H1 (cell line): ENCODE data around the gene CDK19. TPM values are rescaled to one million over a fixed set of nuclear protein-coding genes. Genes with fewer than 3 reads are reported as not detected.

Experiments used
- CTCF ChIA-PET: fragments of 300-600 bp; sonication (Branson Sonifier 250); formaldehyde crosslinking; loops from one replicate; lab custom pipeline; 2021; ENCODE audit not compliant: partially characterized antibody; lab: Charles Lee
- POLR2A ChIA-PET: fragments of 300-600 bp; sonication (Branson Sonifier 250); formaldehyde crosslinking; loops from one replicate; lab custom pipeline; 2021; ENCODE audit warnings: inconsistent platforms; ENCODE audit not compliant: partially characterized antibody; lab: Charles Lee
- DNase-seq, 2 experiments: peaks; one replicate each; pipeline versions ENCODE4 v3.0.0 to v3.0.0-alpha.2; 2010 to 2022; ENCODE audit warnings: low spot score in 2 of 2, low read depth in 1 of 2, mixed read lengths in 1 of 2
- FAIRE-seq: peaks from 2 replicates; lab custom pipeline; 2011; peaks lifted over from hg19 to GRCh38; lab: Jason Lieb, UNC
- H2AFZ ChIP-seq: 2 replicates; pipeline ENCODE4 v1.8.1; 2012; ENCODE audit warnings: low read length, inconsistent platforms
- H2AK5ac ChIP-seq: 2 replicates; pipeline ENCODE4 v1.6.1; 2013; ENCODE audit warnings: low read depth, low read length
- H2BK120ac ChIP-seq: replicated peaks from 2 replicates; pipeline ENCODE3; 2013; ENCODE audit warnings: low read depth, low read length, inconsistent platforms
- H2BK12ac ChIP-seq: 2 replicates; pipeline ENCODE4 v1.6.1; 2013; ENCODE audit warnings: low read depth, low read length
- H2BK15ac ChIP-seq: 2 replicates; pipeline ENCODE4 v1.6.1; 2013; ENCODE audit warnings: low read length
- H2BK20ac ChIP-seq: 2 replicates; pipeline ENCODE4 v1.6.1; 2013; ENCODE audit warnings: low read length
- H2BK5ac ChIP-seq: 2 replicates; pipeline ENCODE4 v1.6.1; 2013; ENCODE audit warnings: low read depth, low read length
- H3K14ac ChIP-seq: 2 replicates; pipeline ENCODE4 v1.6.1; 2013; ENCODE audit warnings: inconsistent platforms; ENCODE audit not compliant: insufficient read length
- H3K18ac ChIP-seq: 2 replicates; pipeline ENCODE4 v1.6.1; 2013; ENCODE audit warnings: low read length; ENCODE audit errors: extremely low read depth
- H3K23ac ChIP-seq: 2 replicates; pipeline ENCODE4 v1.6.1; 2013; ENCODE audit warnings: inconsistent platforms; ENCODE audit not compliant: insufficient read length
- H3K23me2 ChIP-seq: 2 replicates; pipeline ENCODE4 v1.6.1; 2013; ENCODE audit warnings: low read depth, low read length
- H3K27ac ChIP-seq: 2 replicates; pipeline ENCODE4 v1.6.1; 2011; ENCODE audit warnings: low read depth, low read length, inconsistent platforms
- H3K27me3 ChIP-seq, 4 experiments: replicated peaks in 1 of 4; 1 replicate in 1 of 4; 2 replicates in 3 of 4; pipeline versions ENCODE4 v1.6.1 to v1.8.1; 2011 to 2013; ENCODE audit warnings: low read length in 3 of 4, mild to moderate bottlenecking in 3 of 4, inconsistent platforms in 2 of 4, mixed read lengths in 2 of 4, moderate library complexity in 1 of 4; ENCODE audit not compliant: control insufficient read depth in 3 of 4, insufficient read depth in 3 of 4; ENCODE audit errors: extremely low read depth in 1 of 4
- H3K36me3 ChIP-seq, 4 experiments: 2 replicates each; pipeline versions ENCODE4 v1.6.1 to v1.8.1; 2011 to 2013; ENCODE audit warnings: mild to moderate bottlenecking in 4 of 4, low read length in 3 of 4, moderate library complexity in 2 of 4, control low read depth in 1 of 4, inconsistent platforms in 1 of 4; ENCODE audit not compliant: insufficient read depth in 4 of 4, control insufficient read depth in 2 of 4
- H3K4ac ChIP-seq: replicated peaks from 2 replicates; pipeline ENCODE3; 2013; ENCODE audit warnings: low read length, low read depth, mixed read lengths, inconsistent platforms; ENCODE audit not compliant: insufficient read length
- H3K4me1 ChIP-seq, 4 experiments: replicated peaks in 1 of 4; 1 replicate in 1 of 4; 2 replicates in 3 of 4; pipeline versions ENCODE4 v1.6.1 to v1.8.1; 2011 to 2013; ENCODE audit warnings: low read length in 3 of 4, inconsistent platforms in 2 of 4, mixed read lengths in 1 of 4; ENCODE audit not compliant: insufficient read depth in 4 of 4, control insufficient read depth in 3 of 4
- H3K4me2 ChIP-seq, 2 experiments: 2 replicates each; pipeline versions ENCODE4 v1.6.1 to v1.8.1; 2011 to 2013; ENCODE audit warnings: low read depth in 2 of 2, low read length in 2 of 2, control low read depth in 1 of 2, inconsistent platforms in 1 of 2, mild to moderate bottlenecking in 1 of 2; ENCODE audit not compliant: insufficient read depth in 1 of 2
- H3K4me3 ChIP-seq, 4 experiments: fragments of 200-600, 300-600 bp in 1 of 4; sonication (generic), shearing (Covaris generic), sonication (Bioruptor Twin) in 1 of 4; 2 replicates each; pipeline versions ENCODE4 v1.5.1 to v1.8.1; 2011 to 2016; ENCODE audit warnings: low read length in 4 of 4, low read depth in 3 of 4, control low read depth in 2 of 4, inconsistent platforms in 2 of 4, mild to moderate bottlenecking in 2 of 4, mixed read lengths in 1 of 4, moderate library complexity in 1 of 4; ENCODE audit not compliant: insufficient read depth in 2 of 4; ENCODE audit errors: extremely low read depth in 1 of 4
- H3K56ac ChIP-seq: replicated peaks from 2 replicates; pipeline ENCODE3; 2013; ENCODE audit warnings: low read depth, mild to moderate bottlenecking, mixed read lengths, low read length, inconsistent platforms; ENCODE audit not compliant: insufficient read length
- H3K79me1 ChIP-seq: 2 replicates; pipeline ENCODE4 v1.6.1; 2013; ENCODE audit warnings: low read depth, low read length, control low read depth
- H3K79me2 ChIP-seq, 2 experiments: 2 replicates each; pipeline versions ENCODE4 v1.6.1 to v1.8.1; 2012 to 2013; ENCODE audit warnings: low read length in 2 of 2, mild to moderate bottlenecking in 2 of 2, inconsistent platforms in 1 of 2; ENCODE audit not compliant: insufficient read depth in 2 of 2, control insufficient read depth in 1 of 2
- H3K9ac ChIP-seq, 4 experiments: replicated peaks in 1 of 4; 1 replicate in 1 of 4; 2 replicates in 3 of 4; pipeline versions ENCODE4 v1.6.1 to v1.8.1; 2011 to 2013; ENCODE audit warnings: low read depth in 3 of 4, low read length in 3 of 4, control low read depth in 2 of 4, mild to moderate bottlenecking in 2 of 4, moderate library complexity in 2 of 4, inconsistent platforms in 1 of 4; ENCODE audit errors: extremely low read depth in 1 of 4
- H3K9me3 ChIP-seq, 2 experiments: 2 replicates each; pipeline versions ENCODE4 v1.6.1 to v1.8.1; 2012 to 2013; ENCODE audit warnings: mild to moderate bottlenecking in 2 of 2, moderate library complexity in 2 of 2, control low read depth in 1 of 2, inconsistent platforms in 1 of 2, low read depth in 1 of 2, low read length in 1 of 2, mixed read lengths in 1 of 2; ENCODE audit not compliant: insufficient read depth in 2 of 2
- H4K20me1 ChIP-seq, 2 experiments: replicated peaks in 1 of 2; 2 replicates each; pipeline versions ENCODE3 to v1.8.1; 2011 to 2013; ENCODE audit warnings: inconsistent platforms in 2 of 2, low read length in 2 of 2, mild to moderate bottlenecking in 1 of 2; ENCODE audit not compliant: insufficient read depth in 2 of 2, control insufficient read depth in 1 of 2
- H4K5ac ChIP-seq: 2 replicates; pipeline ENCODE4 v1.6.1; 2013; ENCODE audit warnings: low read length, low read depth, mixed read lengths, inconsistent platforms; ENCODE audit not compliant: insufficient read length
- H4K8ac ChIP-seq: 2 replicates; pipeline ENCODE4 v1.8.0; 2013; ENCODE audit warnings: mild to moderate bottlenecking, moderate library complexity, low read length, inconsistent platforms; ENCODE audit not compliant: insufficient read depth; ENCODE audit errors: extremely low read depth
- H4K91ac ChIP-seq: replicated peaks from 2 replicates; pipeline ENCODE3; 2013; ENCODE audit warnings: low read length, mixed read lengths, inconsistent platforms; ENCODE audit not compliant: insufficient read length
- CREB1 ChIP-seq: IDR thresholded peaks from 2 replicates; pipeline ENCODE4 v1.6.1; 2012; ENCODE audit warnings: inconsistent platforms
- EP300 ChIP-seq, 2 experiments: IDR thresholded peaks; 1 replicate in 1 of 2; 2 replicates in 1 of 2; pipeline ENCODE4 v1.6.1; 2011 to 2012; ENCODE audit warnings: low read depth in 2 of 2, low read length in 2 of 2, mild to moderate bottlenecking in 2 of 2, borderline replicate concordance in 1 of 2, inconsistent platforms in 1 of 2, moderate library complexity in 1 of 2
- KDM4A ChIP-seq: IDR thresholded peaks from one replicate; pipeline ENCODE4 v1.7.1; 2012; ENCODE audit warnings: low read depth, mild to moderate bottlenecking, moderate library complexity, low read length, inconsistent platforms; ENCODE audit not compliant: severe bottlenecking
- MAFK ChIP-seq: IDR thresholded peaks from 2 replicates; pipeline ENCODE4 v1.6.1; 2012; ENCODE audit warnings: low read depth, mild to moderate bottlenecking, improper control_type of control experiment, low read length
- NRF1 ChIP-seq: IDR thresholded peaks from 2 replicates; pipeline ENCODE4 v1.6.1; 2011; ENCODE audit warnings: mild to moderate bottlenecking, low read depth, low read length, improper control_type of control experiment
- PHF8 ChIP-seq: fragments of 200-600 bp; sonication (generic); conservative IDR thresholded peaks from 2 replicates; pipeline ENCODE4 v1.7.1; 2012; ENCODE audit warnings: low read depth, mild to moderate bottlenecking, inconsistent platforms, low read length, moderate library complexity
- RAD21 ChIP-seq, 2 experiments: IDR thresholded peaks in 1 of 2; conservative IDR thresholded peaks in 1 of 2; 2 replicates each; pipeline ENCODE4 v1.6.1; 2011; ENCODE audit warnings: low read depth in 2 of 2, low read length in 2 of 2, improper control_type of control experiment in 1 of 2, inconsistent platforms in 1 of 2, mild to moderate bottlenecking in 1 of 2, moderate library complexity in 1 of 2
- RNF2 ChIP-seq: fragments of 200-900, 300-1000 bp; sonication (generic); IDR thresholded peaks from 2 replicates; pipeline ENCODE4 v1.7.1; 2016; ENCODE audit warnings: borderline replicate concordance, low read depth, mild to moderate bottlenecking, antibody characterized with exemption, low read length; ENCODE audit not compliant: poor library complexity, severe bottlenecking; ENCODE audit errors: missing control alignments
- SP1 ChIP-seq: IDR thresholded peaks from 2 replicates; pipeline ENCODE4 v1.6.1; 2011; ENCODE audit warnings: low read depth, low read length
- TAF1 ChIP-seq: IDR thresholded peaks from 2 replicates; pipeline ENCODE4 v1.6.1; 2011; ENCODE audit warnings: mild to moderate bottlenecking, low read depth, low read length
- WGBS, 2 experiments: shearing (Covaris generic) in 1 of 2; methylation state at CpG; one replicate each; pipeline versions ENCODE4 v1.1.6 to v1.1.7; 2013 to 2015; ENCODE audit warnings: low lambda C conversion rate in 2 of 2, mixed read lengths in 2 of 2, inconsistent platforms in 1 of 2, low coverage in 1 of 2, missing lambda C conversion rate in 1 of 2; ENCODE audit not compliant: insufficient replicate concordance in 2 of 2, insufficient coverage in 1 of 2, insufficient read length in 1 of 2; ENCODE audit errors: extremely low coverage in 1 of 2, missing lambda C conversion rate in 1 of 2; 5-methylcytosine and 5-hydroxymethylcytosine counted together
- polyA plus RNA-seq, 7 experiments: library from polyadenylated mRNA; depleted of rRNA in 3 of 7; stranded (reverse) in 5 of 7; unstranded in 2 of 7; fragments of >200 nt in 5 of 7; fragments of 200-250 nt in 2 of 7; gene quantifications; 1 replicate in 5 of 7; 2 replicates in 1 of 7; 4 replicates in 1 of 7; pipeline versions ENCODE4 v1.2.1 to v1.2.3, GENCODE V29; 2011 to 2013; ENCODE audit warnings: missing spikeins in 2 of 7, mixed read lengths in 2 of 7
- total RNA-seq: library from RNA; stranded (reverse); fragmentation: NEBNext Ultra II Directional; extraction: Animal tissue kit (Norgen Biotek cat#: 25700); gene quantifications from 2 replicates; pipeline ENCODE4 v1.2.1, GENCODE V29; 2021
- TF ChIP-seq, protein P1 (sequence below): IDR thresholded peaks from 2 replicates; pipeline ENCODE4 v1.6.1; 2012; ENCODE audit warnings: inconsistent platforms

Gene CDK19
- total and polyA plus RNA-seq, 2 of the 8 experiments (the other 6 are each of a cell fraction or from before 2014, with no cell fraction given) = 4.9 to 12.6 TPM

DNA sequence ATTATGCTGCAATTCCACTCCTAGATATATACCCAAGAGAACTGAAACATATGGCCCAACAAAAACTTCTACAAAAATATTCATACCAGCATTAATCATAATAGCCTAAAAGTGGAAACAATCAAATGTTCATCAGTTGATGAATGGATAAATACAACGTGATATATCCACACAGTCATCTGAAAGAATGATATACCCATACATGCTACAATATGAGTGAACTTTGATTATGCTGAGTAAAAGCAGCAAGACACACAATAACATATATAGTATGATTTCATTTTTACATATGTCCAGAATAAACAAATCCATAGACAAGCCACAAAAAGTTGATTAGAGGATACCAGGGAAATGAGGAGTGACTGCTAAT is 30.7 kb downstream of the CDK19 start:
- peaks cover 0 to 3% of the 10 kb centered on the region in 2 experiments for H4K20me1 ChIP-seq
- H3K27me3 ChIP-seq = no peaks in the 10 kb centered on the region
- no peak overlapping the region for H3K9ac ChIP-seq
- no peak overlapping the region for H3K23ac ChIP-seq
- no peak overlapping the region for H2BK15ac ChIP-seq
- no peaks in the 10 kb centered on the region for H3K4me1 ChIP-seq
- 81% methylated on average over 1 of the region's 1 CpG; no CpG with 5 or more reads in 1 of the 2 experiments for WGBS, 2 experiments
- FAIRE-seq = no peak
- H3K23me2 ChIP-seq = no peaks in the 10 kb centered on the region
- no peak overlapping the region for H2BK120ac ChIP-seq
- ChIA-PET POLR2A (no interaction called here), CTCF (interaction anchor here (0.6 kb wide), 1 partner anchor 1401 kb away, joined by 3 read pairs; no protein-coding TSS in a partner anchor)
- H3K79me2 ChIP-seq = peaks cover 0 to 3% of the 10 kb centered on the region in 2 experiments; a peak in 3 of 4 replicates
- H3K79me1 ChIP-seq = no peaks in the 10 kb centered on the region
- H2AK5ac ChIP-seq = no peak overlapping the region
- DNase-seq = no peak
- no peak overlapping the region for H2AFZ ChIP-seq
- H4K5ac ChIP-seq = no peak overlapping the region
- no peak overlapping the region for H3K27ac ChIP-seq
- H4K8ac ChIP-seq = no peak overlapping the region
- H3K14ac ChIP-seq = no peak overlapping the region
- no peak overlapping the region for H3K18ac ChIP-seq
- H3K56ac ChIP-seq = no peak overlapping the region
- no peak overlapping the region for H4K91ac ChIP-seq
- 0 out of 4 replicates have a peak, but pooled peaks cover 0 to 2% of the 10 kb centered on the region in 2 experiments for H3K9me3 ChIP-seq
- TF ChIP-seq NRF1 (no peak), RAD21 (IDR thresholded peaks at IDR 0.05 in 1 of 2, conservative IDR thresholded peaks at IDR 0.05 in 1 of 2; ENCODE audit: low read depth in 2 of 2, low read length in 2 of 2) (no peak), EP300 (IDR thresholded peaks at IDR 0.05; ENCODE audit: borderline replicate concordance in 1 of 2, low read depth in 2 of 2, low read length in 2 of 2) (no peak), RNF2 (no peak), CREB1 (no peak), TAF1 (no peak), SP1 (no peak), MAFK (no peak), PHF8 (no peak), KDM4A (no peak)
- TF ChIP-seq, protein P1, sequence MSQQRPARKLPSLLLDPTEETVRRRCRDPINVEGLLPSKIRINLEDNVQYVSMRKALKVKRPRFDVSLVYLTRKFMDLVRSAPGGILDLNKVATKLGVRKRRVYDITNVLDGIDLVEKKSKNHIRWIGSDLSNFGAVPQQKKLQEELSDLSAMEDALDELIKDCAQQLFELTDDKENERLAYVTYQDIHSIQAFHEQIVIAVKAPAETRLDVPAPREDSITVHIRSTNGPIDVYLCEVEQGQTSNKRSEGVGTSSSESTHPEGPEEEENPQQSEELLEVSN = no peak
- H3K4ac ChIP-seq = no peak overlapping the region
- H3K4me2 ChIP-seq = no peak overlapping the region
- no peak overlapping the region for H2BK12ac ChIP-seq
- no peak overlapping the region for H2BK5ac ChIP-seq
- no peak overlapping the region for H2BK20ac ChIP-seq
- H3K36me3 ChIP-seq = no peaks in the 10 kb centered on the region
- H3K4me3 ChIP-seq = no peak overlapping the region
